ENCODE data around the gene MICALL2.

The MICALL2 gene

GRCh38 chr7:1394371-1394770 is 64.9 kb downstream of the MICALL2 start:
- H3K4me3 ChIP-seq (ENCODE audit: low read depth, low read length) = no peak overlapping the region
- no peak for DNase-seq (ENCODE audit: low read depth)
- no peak for TF ChIP-seq CTCF (IDR thresholded peaks at IDR 0.05; ENCODE audit: control insufficient read depth, extremely low read depth, insufficient read depth)

- H3K4me3 ChIP-seq (ENCODE audit: low read depth, low read length) = no peak overlapping the region
- no peak for TF ChIP-seq CTCF (IDR thresholded peaks at IDR 0.05; ENCODE audit: control insufficient read depth, extremely low read depth, insufficient read depth)
- no peak for DNase-seq (ENCODE audit: low read depth)
These were observed 65.8 kb downstream of the MICALL2 start for GRCh38 chr7:1393421-1393820.

- no peak overlapping the region for H3K4me3 ChIP-seq (ENCODE audit: low read depth, low read length)
- no peak for DNase-seq (ENCODE audit: low read depth)
- no peak for TF ChIP-seq CTCF (IDR thresholded peaks at IDR 0.05; ENCODE audit: control insufficient read depth, extremely low read depth, insufficient read depth)
These were observed 66.7 kb downstream of the MICALL2 start for GRCh38 chr7:1392556-1392955.

GRCh38 chr7:1391449-1391848 is 67.8 kb downstream of the MICALL2 start:
- DNase-seq (ENCODE audit: low read depth) = no peak
- H3K4me3 ChIP-seq (ENCODE audit: low read depth, low read length) = no peak overlapping the region
- TF ChIP-seq CTCF (IDR thresholded peaks at IDR 0.05; ENCODE audit: control insufficient read depth, extremely low read depth, insufficient read depth) = no peak

- H3K4me3 ChIP-seq (ENCODE audit: low read depth, low read length) = no peak overlapping the region
- TF ChIP-seq CTCF (IDR thresholded peaks at IDR 0.05; ENCODE audit: control insufficient read depth, extremely low read depth, insufficient read depth) = no peak
- no peak for DNase-seq (ENCODE audit: low read depth)
These were observed 70.5 kb downstream of the MICALL2 start for GRCh38 chr7:1388703-1389335.

- no peak overlapping the region for H3K4me3 ChIP-seq (ENCODE audit: low read depth, low read length)
- no peak for TF ChIP-seq CTCF (IDR thresholded peaks at IDR 0.05; ENCODE audit: control insufficient read depth, extremely low read depth, insufficient read depth)
- DNase-seq (ENCODE audit: low read depth) = no peak
These were observed 71.1 kb downstream of the MICALL2 start for GRCh38 chr7:1388021-1388702.

- DNase-seq (ENCODE audit: low read depth) = no peak
- H3K4me3 ChIP-seq (ENCODE audit: low read depth, low read length) = no peak overlapping the region
- no peak for TF ChIP-seq CTCF (IDR thresholded peaks at IDR 0.05; ENCODE audit: control insufficient read depth, extremely low read depth, insufficient read depth)
These were observed 72.0 kb downstream of the MICALL2 start for GRCh38 chr7:1387261-1387660.
